ENCODE measurements around the gene GMPR. TPM values are rescaled to one million over a fixed set of nuclear protein-coding genes. Genes with fewer than 3 reads are reported as not detected.

The GMPR gene
- total and polyA plus RNA-seq, 10 donors = 5.4 to 37.4 (median 13.8) TPM

- no peak for TF ChIP-seq POLR2AphosphoS5 (IDR thresholded peaks at IDR 0.05)
- TF ChIP-seq POLR2A (IDR thresholded peaks at IDR 0.05) = no peak
- no peak for TF ChIP-seq CTCF (IDR thresholded peaks at IDR 0.05 in 8 of 11, conservative IDR thresholded peaks at IDR 0.05 in 3 of 11)
- Histone ChIP-seq H3K27ac (no peak overlapping the region), H3K27me3 (replicated peaks in 1 of 7) (peaks cover 0 to 42% (median 7%) of the 10 kb centered on the region in 7 donors), H3K4me1 (peaks cover 0 to 26% (median 14%) of the 10 kb centered on the region in 6 donors), H3K9me3 (no peaks in the 10 kb centered on the region), H3K4me3 (no peak overlapping the region), H3K36me3 (no peaks in the 10 kb centered on the region)
- intact Hi-C loops (cut with DNase I; ENCODE audit: low total_unique reads) = no loop called here
- 78 to 96% (median 94%) methylated on average over 4 of the region's 4 CpGs for WGBS, 5 donors
- DNase-seq = no peak
Measured at GRCh38 chr6:16212276-16212675, 26.1 kb upstream of the GMPR start.

GRCh38 chr6:16216501-16217155 lies 21.8 kb upstream of the GMPR start:
- Histone ChIP-seq H3K4me1 (peaks cover 0 to 26% (median 14%) of the 10 kb centered on the region in 6 donors), H3K27ac (peak overlapping the region in 1 of 8 donors; percentile 38), H3K36me3 (no peaks in the 10 kb centered on the region), H3K27me3 (replicated peaks in 1 of 7) (peaks cover 0 to 38% (median 7%) of the 10 kb centered on the region in 7 donors), H3K4me3 (peak overlapping the region in 3 of 8 donors; percentile 5 to 41 (median 13)), H3K9me3 (no peaks in the 10 kb centered on the region)
- intact Hi-C loops (cut with DNase I; ENCODE audit: low total_unique reads) = no loop called here
- no peak for DNase-seq
- 29 to 41% (median 35%) methylated on average over 22 to 43 of the region's 43 CpGs for WGBS, 5 donors
- TF ChIP-seq POLR2AphosphoS5 (IDR thresholded peaks at IDR 0.05) (peak in 1 of 3 donors; percentile 63), CTCF (IDR thresholded peaks at IDR 0.05 in 8 of 11, conservative IDR thresholded peaks at IDR 0.05 in 3 of 11) (no peak)

- Histone ChIP-seq H3K36me3 (no peaks in the 10 kb centered on the region), H3K27ac (peak overlapping the region in 1 of 8 donors; percentile 38), H3K4me3 (no peak overlapping the region), H3K9me3 (no peaks in the 10 kb centered on the region), H3K4me1 (peaks cover 0 to 26% (median 14%) of the 10 kb centered on the region in 6 donors), H3K27me3 (replicated peaks in 1 of 7) (peaks cover 0 to 38% (median 7%) of the 10 kb centered on the region in 7 donors)
- DNase-seq = no peak
- 75 to 94% (median 85%) methylated on average over 16 to 17 of the region's 17 CpGs for WGBS, 5 donors
- intact Hi-C loops (cut with DNase I; ENCODE audit: low total_unique reads) = no loop called here
- TF ChIP-seq POLR2A (IDR thresholded peaks at IDR 0.05) (no peak), POLR2AphosphoS5 (IDR thresholded peaks at IDR 0.05) (no peak), CTCF (IDR thresholded peaks at IDR 0.05 in 8 of 11, conservative IDR thresholded peaks at IDR 0.05 in 3 of 11) (no peak)
Measured at GRCh38 chr6:16217156-16217721, 21.1 kb upstream of the GMPR start.

GRCh38 chr6:16222826-16223225 lies 15.6 kb upstream of the GMPR start:
- intact Hi-C loops (cut with DNase I; ENCODE audit: low total_unique reads) = no loop called here
- peaks cover 0 to 6% (median 0%) of the 10 kb centered on the region in 7 donors for H3K27me3 ChIP-seq (replicated peaks in 1 of 7)
- no peak overlapping the region for H3K27ac ChIP-seq

More at GRCh38 chr6:16222826-16223225, 15.6 kb upstream of the GMPR start:
- no peak for DNase-seq
- no peak for TF ChIP-seq POLR2AphosphoS5 (IDR thresholded peaks at IDR 0.05)
- TF ChIP-seq CTCF (IDR thresholded peaks at IDR 0.05 in 8 of 11, conservative IDR thresholded peaks at IDR 0.05 in 3 of 11) = no peak
- no peak for TF ChIP-seq POLR2A (IDR thresholded peaks at IDR 0.05)
- H3K4me3 ChIP-seq = no peak overlapping the region
- 68 to 86% (median 83%) methylated on average over 3 of the region's 3 CpGs for WGBS, 5 donors
- H3K36me3 ChIP-seq = no peaks in the 10 kb centered on the region
- peaks cover 0 to 5% (median 0%) of the 10 kb centered on the region in 6 donors for H3K4me1 ChIP-seq
- H3K9me3 ChIP-seq = peaks cover 0 to 4% (median 0%) of the 10 kb centered on the region in 8 donors
